Pancreas (tissue), 10 donors: ENCODE measurements around the gene PCNX3. TPM values are rescaled to one million over a fixed set of nuclear protein-coding genes. Genes with fewer than 3 reads are reported as not detected.

ENCODE experiments used
- ATAC-seq, 4 donors: fragments of 200-7000 bp; cut with Tn5 transposase; one replicate each; pipeline versions ENCODE4 v1.8.0 to v1.9.1; 2020; ENCODE audit warnings: mild to moderate bottlenecking in 4 of 4, moderate library complexity in 4 of 4
- DNase-seq, 6 donors: peaks; one replicate each; pipeline ENCODE4 v3.0.0-alpha.2; 2020
- FAIRE-seq: peaks from 2 replicates; lab custom pipeline; 2012; peaks lifted over from hg19 to GRCh38; lab: Jason Lieb, UNC
- H3K27ac ChIP-seq, 4 donors: fragments of 200-600 bp; sonication (generic); 1 replicate in 3 of 4; 2 replicates in 1 of 4; pipeline versions ENCODE4 v1.5.0 to v1.8.0; 2020
- H3K27me3 ChIP-seq, 4 donors: fragments of 200-600 bp; one replicate each; pipeline ENCODE4 v1.8.0; 2021
- H3K36me3 ChIP-seq, 3 donors: fragments of 200-600 bp; sonication (generic) in 1 of 3; one replicate each; pipeline versions ENCODE4 v1.5.0 to v1.8.0; 2020 to 2021
- H3K4me1 ChIP-seq, 3 donors: fragments of 200-600 bp; one replicate each; pipeline ENCODE4 v1.8.0; 2021
- H3K4me3 ChIP-seq, 4 donors: fragments of 200-600 bp; sonication (generic) in 2 of 4; one replicate each; pipeline versions ENCODE4 v1.5.0 to v1.8.0; 2020 to 2021
- H3K9me3 ChIP-seq, 4 donors: fragments of 200-600 bp; one replicate each; pipeline ENCODE4 v1.8.0; 2021
- WGBS, 2 donors: extraction: QIAGEN DNeasy Blood & Tissue Kit; methylation state at CpG; one replicate each; pipeline ENCODE4 v1.1.7; 2013; 5-methylcytosine and 5-hydroxymethylcytosine counted together
- intact Hi-C, 3 donors: fragments of 100-400 bp; cut with DNase I; formaldehyde crosslinking; loops; one replicate each; pipeline versions ENCODE4 v1.11.1 to v1.14.2; 2022
- polyA plus RNA-seq, 2 donors: library from polyadenylated mRNA; stranded (reverse); fragments of 200-250 nt; gene quantifications; one replicate each; pipeline ENCODE4 v1.2.3, GENCODE V29; 2013
- total RNA-seq, 6 donors: library from RNA; stranded (reverse); fragmentation: NEBNext Ultra II Directional in 4 of 6; extraction: Animal tissue kit (Norgen Biotek cat#: 25700) in 4 of 6; gene quantifications; one replicate each; pipeline versions ENCODE4 v1.2.1 to v1.2.4, GENCODE V29; 2021 to 2023
- TF ChIP-seq, protein P1 (sequence below), 4 donors: fragments of 200-600 bp; sonication (generic) in 3 of 4; IDR thresholded peaks; one replicate each; pipeline versions ENCODE4 v1.5.0 to v1.8.0; 2021; ENCODE audit warnings: antibody characterized with exemption in 4 of 4
- donor health status: healthy with polysubstance abuse.
- donor health status: DM: no; HTN: no; CAD: no; lungs with moderate emphysema.
- donor health status: DM: no; HTN: no; CAD: no.
- donor health status: control.
- donor health status: control.
- donor health status: Bipolar disorder and iron deficiency.
- donor health status: DM: yes; HTN: yes; CAD: no.
- donor health status: DM: no; HTN: no; CAD: no.
- donor health status: DM: no; HTN: no; CAD: no.
- donor health status: DM: yes; HTN: yes; CAD: no.

PCNX3 gene
- total and polyA plus RNA-seq, 8 donors = 13.5 to 26.3 (median 18.3) TPM

DNA sequence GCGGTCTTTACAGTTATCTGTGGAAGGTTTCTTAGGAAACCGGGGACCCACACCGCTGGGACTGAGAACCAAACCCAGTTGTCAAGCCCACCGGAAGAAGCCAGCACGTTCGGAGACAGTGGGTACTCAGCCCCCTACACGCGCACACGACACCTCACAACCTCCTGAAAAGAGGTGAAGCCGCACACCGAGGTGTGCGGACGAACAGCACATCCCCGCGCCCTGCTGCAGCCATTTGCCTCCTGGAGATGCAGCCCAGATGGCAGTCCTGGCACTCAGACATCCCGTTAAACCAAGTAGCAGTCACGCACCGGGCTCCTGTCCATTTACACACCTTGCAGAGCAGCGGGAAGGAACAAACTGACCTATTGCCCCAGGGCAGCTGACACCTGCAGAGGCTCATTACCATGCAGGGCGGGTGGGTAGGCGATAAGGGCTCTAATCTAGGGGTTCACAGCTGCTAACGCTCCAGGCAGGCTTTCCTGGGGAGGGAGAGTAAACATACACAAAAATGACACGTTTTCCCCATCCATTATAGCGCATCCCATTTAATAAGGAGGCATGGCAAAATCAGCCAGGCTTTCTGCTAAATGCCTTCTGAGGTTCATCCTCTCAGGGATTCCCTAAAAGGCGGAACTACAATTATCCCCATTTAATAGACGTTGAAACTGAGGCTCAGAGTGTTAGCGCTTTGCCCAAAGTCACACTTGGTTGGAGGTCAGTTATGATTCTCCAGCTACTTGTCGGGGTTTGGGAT lies 40.6 kb upstream of the PCNX3 start:
- TF ChIP-seq, protein P1, sequence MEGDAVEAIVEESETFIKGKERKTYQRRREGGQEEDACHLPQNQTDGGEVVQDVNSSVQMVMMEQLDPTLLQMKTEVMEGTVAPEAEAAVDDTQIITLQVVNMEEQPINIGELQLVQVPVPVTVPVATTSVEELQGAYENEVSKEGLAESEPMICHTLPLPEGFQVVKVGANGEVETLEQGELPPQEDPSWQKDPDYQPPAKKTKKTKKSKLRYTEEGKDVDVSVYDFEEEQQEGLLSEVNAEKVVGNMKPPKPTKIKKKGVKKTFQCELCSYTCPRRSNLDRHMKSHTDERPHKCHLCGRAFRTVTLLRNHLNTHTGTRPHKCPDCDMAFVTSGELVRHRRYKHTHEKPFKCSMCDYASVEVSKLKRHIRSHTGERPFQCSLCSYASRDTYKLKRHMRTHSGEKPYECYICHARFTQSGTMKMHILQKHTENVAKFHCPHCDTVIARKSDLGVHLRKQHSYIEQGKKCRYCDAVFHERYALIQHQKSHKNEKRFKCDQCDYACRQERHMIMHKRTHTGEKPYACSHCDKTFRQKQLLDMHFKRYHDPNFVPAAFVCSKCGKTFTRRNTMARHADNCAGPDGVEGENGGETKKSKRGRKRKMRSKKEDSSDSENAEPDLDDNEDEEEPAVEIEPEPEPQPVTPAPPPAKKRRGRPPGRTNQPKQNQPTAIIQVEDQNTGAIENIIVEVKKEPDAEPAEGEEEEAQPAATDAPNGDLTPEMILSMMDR (IDR thresholded peaks at IDR 0.05) = no peak
- DNase-seq (peak in 4 of 6 donors; percentile 63 to 77 (median 74)), FAIRE-seq (no peak), ATAC-seq (peak; percentile 5 to 21 (median 13))
- Histone ChIP-seq H3K4me1 (peaks cover 13 to 34% (median 13%) of the 10 kb centered on the region in 3 donors), H3K27me3 (no peaks in the 10 kb centered on the region), H3K4me3 (peak overlapping the region; percentile 16 to 88 (median 72)), H3K9me3 (no peaks in the 10 kb centered on the region), H3K36me3 (no peaks in the 10 kb centered on the region), H3K27ac (peak overlapping the region; percentile 40 to 86 (median 62))
- 21 to 31% methylated on average over 28 of the region's 28 CpGs for WGBS, 2 donors
- intact Hi-C loops = no loop called here

DNA sequence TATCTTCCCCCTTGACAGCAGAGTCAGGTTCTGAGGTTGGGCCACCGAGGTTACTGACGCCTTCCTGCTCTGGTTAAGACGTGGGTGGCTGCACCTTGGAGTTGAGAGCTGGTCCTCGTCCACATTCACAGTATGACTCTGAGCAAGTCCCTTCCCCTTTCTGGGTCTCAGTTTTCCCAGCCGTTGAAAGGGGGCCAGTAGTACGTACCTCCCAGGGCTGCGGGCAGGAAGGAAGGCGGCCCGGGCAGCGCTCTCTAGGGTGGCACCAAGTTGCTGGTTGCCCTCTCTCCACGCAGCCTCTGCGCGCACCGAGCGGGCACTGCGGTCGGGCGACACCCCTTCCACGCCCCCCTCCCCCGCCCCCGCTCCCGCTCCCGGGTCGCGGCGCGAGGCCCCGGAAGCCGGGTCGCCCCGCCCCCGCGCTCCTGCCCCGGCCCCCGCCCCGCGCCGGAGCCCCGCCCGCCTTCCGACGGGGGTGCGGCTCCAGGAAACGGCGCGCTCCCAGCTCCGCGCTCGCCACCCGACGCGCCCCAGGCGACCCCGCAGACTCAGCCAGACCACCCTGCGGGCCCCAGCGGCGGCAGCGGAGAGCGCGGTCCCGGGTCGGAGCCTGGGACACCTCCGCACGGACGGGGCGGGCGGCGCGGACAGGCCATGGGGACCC lies 39.9 kb upstream of the PCNX3 start, which contains the start of gene EHBP1L1:
Gene EHBP1L1 (plus strand): TSS at position 486 of the 664 bp plus-strand sequence. CDS start 250 bp downstream, outside the sequence.
- intact Hi-C loops = no loop called here
- peak in 4 of 6 donors; percentile 62 to 85 (median 72) for DNase-seq
- Histone ChIP-seq H3K9me3 (no peaks in the 10 kb centered on the region), H3K36me3 (no peaks in the 10 kb centered on the region), H3K4me3 (peak within 1 kb of the TSS; percentile 23 to 88 (median 72)), H3K27me3 (no peaks in the 10 kb centered on the region), H3K4me1 (peaks cover 13 to 34% (median 13%) of the 10 kb centered on the region in 3 donors), H3K27ac (peak within 1 kb of the TSS; percentile 9 to 86 (median 57))
- WGBS, 2 donors = 2 to 5% methylated on average over 51 to 69 of the region's 69 CpGs
- FAIRE-seq = no peak
- peak; percentile 7 to 27 (median 14) for ATAC-seq
- TF ChIP-seq, protein P1 (IDR thresholded peaks at IDR 0.05) = no peak

DNA sequence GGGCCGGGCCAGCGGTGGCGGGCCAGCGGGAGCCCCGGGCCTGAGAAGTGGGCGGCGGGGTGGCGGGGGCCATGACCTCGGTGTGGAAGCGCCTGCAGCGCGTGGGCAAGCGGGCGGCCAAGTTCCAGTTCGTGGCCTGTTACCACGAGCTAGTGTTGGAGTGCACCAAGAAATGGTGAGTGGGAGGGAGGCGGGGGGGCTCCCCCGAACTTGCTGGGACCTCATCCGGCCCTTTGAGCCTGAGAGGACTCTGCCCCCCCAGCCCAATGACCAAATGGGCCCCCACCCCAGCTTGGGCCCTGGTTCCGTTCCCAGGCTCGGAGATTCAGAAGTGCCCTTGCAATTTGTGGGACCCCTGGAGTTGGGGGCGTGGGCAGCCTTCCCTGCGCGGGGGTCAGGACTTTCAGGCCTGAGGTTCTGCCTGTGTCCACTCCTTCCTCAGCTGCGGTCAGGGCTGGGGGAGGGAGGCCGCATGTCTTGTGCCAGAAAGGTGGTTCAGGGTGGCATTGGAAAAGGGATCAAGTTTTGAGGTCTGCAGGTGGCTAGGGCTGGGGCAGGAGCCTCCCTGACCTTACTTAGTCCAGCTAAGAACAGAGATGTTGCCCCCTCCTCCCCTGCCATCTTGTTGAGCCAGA lies 39.2 kb upstream of the PCNX3 start:
- ATAC-seq (no peak), DNase-seq (peak in 2 of 6 donors; percentile 45 to 51), FAIRE-seq (no peak)
- Histone ChIP-seq H3K9me3 (no peaks in the 10 kb centered on the region), H3K27me3 (no peaks in the 10 kb centered on the region), H3K36me3 (no peaks in the 10 kb centered on the region), H3K4me1 (peaks cover 6 to 29% (median 9%) of the 10 kb centered on the region in 3 donors), H3K27ac (peak overlapping the region in 3 of 4 donors; percentile 38 to 57 (median 55)), H3K4me3 (peak overlapping the region; percentile 23 to 88 (median 56))
- WGBS, 2 donors = 30 to 61% methylated on average over 11 to 26 of the region's 26 CpGs
- TF ChIP-seq, protein P1 (IDR thresholded peaks at IDR 0.05) = no peak
- intact Hi-C loops = no loop called here

DNA sequence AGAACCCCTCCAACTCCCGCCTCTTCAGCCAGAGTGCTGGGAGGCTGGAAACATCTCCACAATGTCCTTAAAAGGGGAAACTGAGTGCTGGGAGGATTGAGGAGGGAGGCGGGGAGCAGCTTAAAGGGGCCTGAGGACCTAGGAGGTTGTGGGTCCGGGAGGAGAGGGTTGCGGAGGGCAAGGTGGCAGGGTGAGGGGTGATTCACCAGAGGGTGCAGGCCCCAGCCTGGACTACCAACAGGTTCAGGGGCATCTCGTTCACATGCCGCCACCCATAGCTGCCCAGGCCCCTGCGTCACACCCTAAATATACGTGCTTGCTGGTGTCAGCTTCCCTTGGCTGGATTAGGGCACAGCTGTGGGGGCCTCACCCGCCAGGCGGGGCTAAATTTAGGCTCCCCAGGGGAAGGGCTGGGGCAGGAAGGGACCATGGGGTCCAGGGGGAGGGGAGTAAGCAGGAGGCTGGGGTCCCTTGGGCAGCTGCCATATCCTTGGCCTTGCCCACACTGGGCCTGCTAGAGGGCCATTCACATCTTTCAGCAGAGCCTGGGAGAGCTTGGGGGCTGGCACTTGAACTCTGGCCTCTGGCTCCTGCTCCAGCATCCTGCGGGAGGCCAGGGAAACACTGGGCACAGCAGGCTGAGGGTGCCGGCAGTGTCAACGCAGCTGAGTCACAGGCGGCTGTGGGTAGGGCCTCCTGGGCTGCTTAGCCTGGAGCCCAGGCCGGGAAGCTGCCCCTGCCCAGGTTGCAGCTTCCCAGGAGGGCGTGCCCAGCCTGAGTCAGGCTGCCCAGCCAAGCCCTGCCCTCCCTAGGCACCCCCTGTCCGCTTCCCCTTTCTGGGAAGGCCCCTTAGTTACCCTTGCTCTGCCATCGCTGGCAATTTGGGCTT lies 38.5 kb upstream of the PCNX3 start:
- Histone ChIP-seq H3K36me3 (no peaks in the 10 kb centered on the region), H3K27me3 (no peaks in the 10 kb centered on the region), H3K4me1 (peaks cover 0 to 21% (median 6%) of the 10 kb centered on the region in 3 donors), H3K4me3 (peak overlapping the region in 3 of 4 donors; percentile 23 to 88 (median 87)), H3K9me3 (no peaks in the 10 kb centered on the region), H3K27ac (peak overlapping the region in 3 of 4 donors; percentile 28 to 57 (median 36))
- WGBS, 2 donors = 64% methylated on average over 18 of the region's 18 CpGs
- TF ChIP-seq, protein P1 (IDR thresholded peaks at IDR 0.05) = no peak
- FAIRE-seq (no peak), DNase-seq (peak in 5 of 6 donors; percentile 52 to 84 (median 76)), ATAC-seq (peak; percentile 6 to 46 (median 8))
- intact Hi-C loops = no loop called here
